GM23338 (cell line): ENCODE measurements around the gene SLC24A5. TPM values are rescaled to one million over a fixed set of nuclear protein-coding genes. Genes with fewer than 3 reads are reported as not detected.

Source experiments
- ATAC-seq: fragments of 200-7000 bp; cut with Tn5 transposase; 3 replicates; pipeline ENCODE4 v1.9.1; 2020
- DNase-seq: peaks from one replicate; pipeline ENCODE4 v3.0.0-alpha.2; 2015; ENCODE audit warnings: low spot score
- H2AFZ ChIP-seq: fragments of 200-600 bp; sonication (generic); 2 replicates; pipeline ENCODE4 v1.8.0; 2016; ENCODE audit warnings: antibody characterized with exemption, mild to moderate bottlenecking, moderate library complexity
- H3F3A ChIP-seq: fragments of 200-600 bp; sonication (generic); replicated peaks from 2 replicates; pipeline ENCODE4 v1.8.0; 2017; ENCODE audit warnings: antibody characterized with exemption, mixed run types, low read depth
- H3K27ac ChIP-seq: fragments of 200-600 bp; sonication (generic); 2 replicates; pipeline ENCODE4 v1.6.1; 2016; ENCODE audit warnings: low read depth
- H3K27me3 ChIP-seq: fragments of 200-600 bp; sonication (generic); 2 replicates; pipeline ENCODE4 v1.8.0; 2016; ENCODE audit warnings: mild to moderate bottlenecking, mixed run types, moderate library complexity; ENCODE audit not compliant: insufficient read depth
- H3K36me3 ChIP-seq: fragments of 200-600 bp; sonication (generic); 2 replicates; pipeline ENCODE4 v1.8.0; 2016; ENCODE audit warnings: mild to moderate bottlenecking; ENCODE audit not compliant: insufficient read depth
- H3K4me1 ChIP-seq: fragments of 200-600 bp; sonication (generic); 2 replicates; pipeline ENCODE4 v1.8.0; 2016; ENCODE audit warnings: mild to moderate bottlenecking, moderate library complexity; ENCODE audit not compliant: insufficient read depth
- H3K4me2 ChIP-seq: fragments of 200-600 bp; sonication (generic); 2 replicates; pipeline ENCODE4 v1.7.1; 2017; ENCODE audit warnings: mixed run types
- H3K4me3 ChIP-seq: fragments of 200-600 bp; sonication (generic); 2 replicates; pipeline ENCODE4 v1.6.1; 2016; ENCODE audit warnings: mixed run types
- H3K79me2 ChIP-seq: fragments of 200-600 bp; sonication (generic); replicated peaks from 2 replicates; pipeline ENCODE4 v1.8.0; 2017; ENCODE audit warnings: mild to moderate bottlenecking; ENCODE audit not compliant: insufficient read depth
- H3K9me2 ChIP-seq: fragments of 200-600 bp; sonication (generic); 2 replicates; pipeline ENCODE4 v1.8.0; 2017; ENCODE audit not compliant: insufficient read depth
- H4K20me1 ChIP-seq: fragments of 200-600 bp; sonication (generic); replicated peaks from 2 replicates; pipeline ENCODE4 v1.8.0; 2017; ENCODE audit warnings: mild to moderate bottlenecking; ENCODE audit not compliant: insufficient read depth
- H3K27ac Mint-ChIP-seq: 2 replicates; pipeline ENCODE4 v1.8.0; 2020; ENCODE audit warnings: inconsistent platforms, mild to moderate bottlenecking, moderate library complexity, mixed read lengths
- H3K27me3 Mint-ChIP-seq: 3 replicates; pipeline ENCODE4 v1.8.0; 2022; ENCODE audit warnings: low read depth, mild to moderate bottlenecking, moderate library complexity, mixed read lengths, inconsistent platforms; ENCODE audit not compliant: insufficient read depth, poor library complexity
- H3K36me3 Mint-ChIP-seq: 3 replicates; pipeline ENCODE4 v1.8.0; 2021; ENCODE audit warnings: low read depth, mild to moderate bottlenecking, inconsistent platforms, moderate library complexity, mixed read lengths
- H3K4me1 Mint-ChIP-seq: 3 replicates; pipeline ENCODE4 v1.8.0; 2020; ENCODE audit warnings: mild to moderate bottlenecking, inconsistent platforms, mixed read lengths
- H3K4me3 Mint-ChIP-seq: 3 replicates; pipeline ENCODE4 v1.8.0; 2021; ENCODE audit warnings: moderate library complexity, mild to moderate bottlenecking, inconsistent platforms, mixed read lengths
- H3K9me3 Mint-ChIP-seq: 3 replicates; pipeline ENCODE4 v1.8.0; 2020; ENCODE audit warnings: moderate library complexity, mild to moderate bottlenecking, inconsistent platforms, mixed read lengths
- CREB1 ChIP-seq: fragments of 250-450 bp; sonication (Bioruptor Pico); IDR thresholded peaks from 2 replicates; pipeline ENCODE4 v1.5.0; 2020; ENCODE audit warnings: low read depth, mild to moderate bottlenecking, moderate library complexity
- CTCF ChIP-seq, 2 experiments: fragments of 200-600 bp in 1 of 2; sonication (generic) in 1 of 2; conservative IDR thresholded peaks; 2 replicates each; pipeline versions ENCODE4 v1.5.1 to v1.6.1; 2016 to 2017; ENCODE audit warnings: antibody characterized with exemption in 2 of 2, low read depth in 2 of 2, mild to moderate bottlenecking in 2 of 2, moderate library complexity in 1 of 2
- ETS1 ChIP-seq: IDR thresholded peaks from 2 replicates; pipeline ENCODE4 v1.6.1; 2016; ENCODE audit warnings: antibody characterized with exemption
- EZH2 ChIP-seq: fragments of 200-600 bp; sonication (generic); IDR thresholded peaks from one replicate; pipeline ENCODE4 v1.8.0; 2017; ENCODE audit warnings: antibody characterized with exemption, mild to moderate bottlenecking, low read depth; ENCODE audit not compliant: unreplicated experiment
- EZH2phosphoT487 ChIP-seq: fragments of 200-600 bp; sonication (generic); IDR thresholded peaks from one replicate; pipeline ENCODE4 v1.8.1; 2018; ENCODE audit warnings: antibody characterized with exemption; ENCODE audit not compliant: unreplicated experiment
- JUNB ChIP-seq: IDR thresholded peaks from one replicate; pipeline ENCODE4 v1.6.1; 2016; ENCODE audit warnings: antibody characterized with exemption; ENCODE audit not compliant: unreplicated experiment
- NANOG ChIP-seq: IDR thresholded peaks from 2 replicates; pipeline ENCODE4 v1.6.1; 2016; ENCODE audit warnings: antibody characterized with exemption, borderline replicate concordance
- POLR2AphosphoS5 ChIP-seq: IDR thresholded peaks from 2 replicates; pipeline ENCODE4 v1.6.1; 2016; ENCODE audit warnings: antibody characterized with exemption, low read depth
- REST ChIP-seq: IDR thresholded peaks from one replicate; pipeline ENCODE4 v1.6.1; 2018; ENCODE audit warnings: antibody characterized with exemption; ENCODE audit not compliant: unreplicated experiment
- STAT1 ChIP-seq: IDR thresholded peaks from one replicate; pipeline ENCODE4 v1.6.1; 2016; ENCODE audit warnings: antibody characterized with exemption; ENCODE audit not compliant: unreplicated experiment
- ZNF114 ChIP-seq: fragments of 250-450 bp; sonication (Bioruptor Pico); IDR thresholded peaks from 2 replicates; pipeline ENCODE4 v1.5.0; 2020; ENCODE audit warnings: mild to moderate bottlenecking, moderate library complexity
- ZNF331 ChIP-seq: fragments of 250-450 bp; sonication (Bioruptor Pico); IDR thresholded peaks from 2 replicates; pipeline ENCODE4 v1.5.0; 2020; ENCODE audit warnings: low read depth, mild to moderate bottlenecking, moderate library complexity
- polyA plus RNA-seq: library from polyadenylated mRNA; unstranded; fragments of >200 nt; fragmentation: Nextera tagmentation; extraction: Ambion mirVana; gene quantifications from 2 replicates; pipeline ENCODE4 v1.2.1, GENCODE V29; 2016
- total RNA-seq: library from RNA; depleted of rRNA; stranded (reverse); fragments of >200 nt; shearing (Covaris generic); gene quantifications from 2 replicates; pipeline ENCODE4 v1.2.3, GENCODE V29; 2014

SLC24A5 gene
- total and polyA plus RNA-seq, 2 experiments from 2014 or later = 0.39 TPM; not detected in 1

- TF ChIP-seq POLR2AphosphoS5 (no peak), CTCF (conservative IDR thresholded peaks at IDR 0.05; ENCODE audit: low read depth in 2 of 2) (no peak), ETS1 (no peak), CREB1 (CRISPR knock-in tag) (no peak), ZNF114 (CRISPR knock-in tag) (no peak), STAT1 (no peak), EZH2 (no peak), NANOG (no peak), EZH2phosphoT487 (no peak), REST (no peak)
Observed at GRCh38 chr15:48103647-48104046, 17.1 kb upstream of the SLC24A5 start (continued).

- ATAC-seq (no peak), DNase-seq (no peak)
- Mint-ChIP-seq H3K9me3 (no peaks in the 10 kb centered on the region), H3K27me3 (peaks cover 2% of the 10 kb centered on the region), H3K36me3 (no peaks in the 10 kb centered on the region), H3K4me3 (no peak overlapping the region), H3K4me1 (peaks cover 7% of the 10 kb centered on the region; the same call in 2 of the 3 replicates), H3K27ac (no peak overlapping the region)
- Histone ChIP-seq H3K4me3 (no peak overlapping the region), H3K27me3 (no peaks in the 10 kb centered on the region), H3K4me1 (no peaks in the 10 kb centered on the region), H3K4me2 (no peak overlapping the region), H3K27ac (no peak overlapping the region), H2AFZ (0 out of 2 replicates have a peak overlapping the region, but pooled peaks have one; percentile 50), H3K9me2 (no peaks in the 10 kb centered on the region; the same call in 1 of the 2 replicates), H3F3A (no peaks in the 10 kb centered on the region), H3K36me3 (no peaks in the 10 kb centered on the region), H4K20me1 (no peaks in the 10 kb centered on the region), H3K79me2 (no peaks in the 10 kb centered on the region)
- TF ChIP-seq CTCF (conservative IDR thresholded peaks at IDR 0.05; ENCODE audit: low read depth in 2 of 2) = no peak
- TF ChIP-seq ZNF114 (CRISPR knock-in tag) = no peak
- no peak for TF ChIP-seq EZH2phosphoT487
- no peak for TF ChIP-seq EZH2
- no peak for TF ChIP-seq JUNB
- TF ChIP-seq ZNF331 = no peak
Observed at GRCh38 chr15:48105936-48106335, 14.9 kb upstream of the SLC24A5 start.
